ENCODE measurements around the gene GJA4. TPM values are rescaled to one million over a fixed set of nuclear protein-coding genes. Genes with fewer than 3 reads are reported as not detected.

Gene GJA4
- total RNA-seq, result under 1 TPM; 0.24 to 0.69 TPM

GRCh38 chr1:34792868-34793727, at the start of gene GJA4:
TSS of gene GJA4 (plus strand) at chr1:34792999. CDS start at chr1:34794214, 1,215 bp downstream.
- CTCF ChIA-PET, result interaction anchor here (4.2 kb wide), 1 partner anchor 60 kb away, joined by 19 read pairs; no protein-coding TSS in a partner anchor

GRCh38 chr1:34743775-34744174, 49.0 kb upstream of the GJA4 start:
- Mint-ChIP-seq H3K27me3 (ENCODE audit: low read depth) (no peaks in the 10 kb centered on the region), H3K27ac (no peak overlapping the region), H3K4me3 (no peak overlapping the region), H3K36me3 (ENCODE audit: low read depth) (no peaks in the 10 kb centered on the region), H3K4me1 (ENCODE audit: low read depth) (no peaks in the 10 kb centered on the region), H3K9me3 (no peaks in the 10 kb centered on the region)
- CTCF ChIA-PET, result interaction anchor here (0.7 to 5.0 kb wide), 10 partner anchors 7 to 1114 kb away, joined by 3 to 31 read pairs (median 4); partner anchors contain the start of gene GJB5
- intact Hi-C loops (cut with micrococcal nuclease), result loop anchor here (2.0 kb wide), 1 partner anchor 1111 kb away; no protein-coding TSS in a partner anchor
- no peak for DNase-seq

More at GRCh38 chr1:34792868-34793727, at the start of gene GJA4:
- Mint-ChIP-seq H3K9me3 (no peaks in the 10 kb centered on the region), H3K36me3 (ENCODE audit: low read depth) (peaks cover 2% of the 10 kb centered on the region), H3K27me3 (ENCODE audit: low read depth) (peaks cover 13% of the 10 kb centered on the region), H3K4me1 (ENCODE audit: low read depth) (peaks cover 26% of the 10 kb centered on the region), H3K4me3 (no peak within 1 kb of the TSS), H3K27ac (peak within 1 kb of the TSS; percentile 37)
- DNase-seq, result no peak
- intact Hi-C loops (cut with micrococcal nuclease), result no loop called here

GRCh38 chr1:34744851-34745250, 47.9 kb upstream of the GJA4 start:
- Mint-ChIP-seq H3K27me3 (ENCODE audit: low read depth) (no peaks in the 10 kb centered on the region), H3K4me1 (ENCODE audit: low read depth) (no peaks in the 10 kb centered on the region), H3K9me3 (no peaks in the 10 kb centered on the region), H3K36me3 (ENCODE audit: low read depth) (no peaks in the 10 kb centered on the region), H3K4me3 (no peak overlapping the region), H3K27ac (no peak overlapping the region)
- CTCF ChIA-PET, result interaction anchor here (0.7 to 5.0 kb wide), 2 partner anchors 24 to 1111 kb away, joined by 3 to 31 read pairs; no protein-coding TSS in a partner anchor
- intact Hi-C loops (cut with micrococcal nuclease), result no loop called here
- no peak for DNase-seq

- CTCF ChIA-PET, result interaction anchor here (1.2 to 5.0 kb wide), 2 partner anchors 285 to 1112 kb away, joined by 5 to 31 read pairs; no protein-coding TSS in a partner anchor
- no peaks in the 10 kb centered on the region for H3K36me3 Mint-ChIP-seq (ENCODE audit: low read depth)
- no peak for DNase-seq
- intact Hi-C loops (cut with micrococcal nuclease), result no loop called here
- H3K27ac Mint-ChIP-seq, result no peak overlapping the region
- H3K4me3 Mint-ChIP-seq, result no peak overlapping the region
- no peaks in the 10 kb centered on the region for H3K4me1 Mint-ChIP-seq (ENCODE audit: low read depth)
- no peaks in the 10 kb centered on the region for H3K9me3 Mint-ChIP-seq
- H3K27me3 Mint-ChIP-seq (ENCODE audit: low read depth), result no peaks in the 10 kb centered on the region
Measured at GRCh38 chr1:34745666-34746065, 47.1 kb upstream of the GJA4 start.

GRCh38 chr1:34746101-34746500, 46.7 kb upstream of the GJA4 start:
- no peak overlapping the region for H3K4me3 Mint-ChIP-seq
- H3K27me3 Mint-ChIP-seq (ENCODE audit: low read depth), result no peaks in the 10 kb centered on the region
- CTCF ChIA-PET, result interaction anchor here (1.2 kb wide), 1 partner anchor 286 kb away, joined by 5 read pairs; no protein-coding TSS in a partner anchor
- intact Hi-C loops (cut with micrococcal nuclease), result no loop called here
- H3K9me3 Mint-ChIP-seq, result no peaks in the 10 kb centered on the region
- no peaks in the 10 kb centered on the region for H3K36me3 Mint-ChIP-seq (ENCODE audit: low read depth)
- no peak overlapping the region for H3K27ac Mint-ChIP-seq
- no peaks in the 10 kb centered on the region for H3K4me1 Mint-ChIP-seq (ENCODE audit: low read depth)
- DNase-seq, result no peak

GRCh38 chr1:34746785-34747637, 45.8 kb upstream of the GJA4 start:
- H3K27me3 Mint-ChIP-seq (ENCODE audit: low read depth), result no peaks in the 10 kb centered on the region
- H3K4me1 Mint-ChIP-seq (ENCODE audit: low read depth), result no peaks in the 10 kb centered on the region
- H3K4me3 Mint-ChIP-seq, result no peak overlapping the region
- H3K27ac Mint-ChIP-seq, result no peak overlapping the region
- no peaks in the 10 kb centered on the region for H3K9me3 Mint-ChIP-seq
- no peak for DNase-seq
- intact Hi-C loops (cut with micrococcal nuclease), result no loop called here
- CTCF ChIA-PET, result interaction anchor here (1.2 kb wide), 1 partner anchor 287 kb away, joined by 5 read pairs; no protein-coding TSS in a partner anchor
- no peaks in the 10 kb centered on the region for H3K36me3 Mint-ChIP-seq (ENCODE audit: low read depth)

- Mint-ChIP-seq H3K27ac (no peak overlapping the region), H3K4me3 (no peak overlapping the region), H3K27me3 (ENCODE audit: low read depth) (no peaks in the 10 kb centered on the region), H3K4me1 (ENCODE audit: low read depth) (no peaks in the 10 kb centered on the region), H3K36me3 (ENCODE audit: low read depth) (no peaks in the 10 kb centered on the region), H3K9me3 (no peaks in the 10 kb centered on the region)
- intact Hi-C loops (cut with micrococcal nuclease), result no loop called here
- CTCF ChIA-PET, result no interaction called here
- no peak for DNase-seq
Measured at GRCh38 chr1:34747638-34747941, 45.2 kb upstream of the GJA4 start.

GRCh38 chr1:34749992-34750391, 42.8 kb upstream of the GJA4 start:
- Mint-ChIP-seq H3K9me3 (no peaks in the 10 kb centered on the region), H3K27me3 (ENCODE audit: low read depth) (no peaks in the 10 kb centered on the region), H3K36me3 (ENCODE audit: low read depth) (no peaks in the 10 kb centered on the region), H3K4me1 (ENCODE audit: low read depth) (no peaks in the 10 kb centered on the region), H3K4me3 (no peak overlapping the region), H3K27ac (no peak overlapping the region)
- CTCF ChIA-PET, result no interaction called here
- DNase-seq, result no peak
- intact Hi-C loops (cut with micrococcal nuclease), result no loop called here

- Mint-ChIP-seq H3K27ac (no peak overlapping the region), H3K36me3 (ENCODE audit: low read depth) (no peaks in the 10 kb centered on the region), H3K27me3 (ENCODE audit: low read depth) (no peaks in the 10 kb centered on the region), H3K4me1 (ENCODE audit: low read depth) (no peaks in the 10 kb centered on the region), H3K4me3 (no peak overlapping the region), H3K9me3 (no peaks in the 10 kb centered on the region)
- CTCF ChIA-PET, result interaction anchor here (1.0 kb wide), 1 partner anchor 8 kb away, joined by 6 read pairs; no protein-coding TSS in a partner anchor
- intact Hi-C loops (cut with micrococcal nuclease), result no loop called here
- no peak for DNase-seq
Measured at GRCh38 chr1:34750610-34751009, 42.2 kb upstream of the GJA4 start.

GRCh38 chr1:34753163-34753562, 39.6 kb upstream of the GJA4 start:
- no peak overlapping the region for H3K4me3 Mint-ChIP-seq
- no peaks in the 10 kb centered on the region for H3K36me3 Mint-ChIP-seq (ENCODE audit: low read depth)
- intact Hi-C loops (cut with micrococcal nuclease), result no loop called here
- H3K4me1 Mint-ChIP-seq (ENCODE audit: low read depth), result no peaks in the 10 kb centered on the region
- no peak overlapping the region for H3K27ac Mint-ChIP-seq
- H3K27me3 Mint-ChIP-seq (ENCODE audit: low read depth), result no peaks in the 10 kb centered on the region
- DNase-seq, result no peak
- no peaks in the 10 kb centered on the region for H3K9me3 Mint-ChIP-seq
- CTCF ChIA-PET, result interaction anchor here (0.8 to 1.7 kb wide), 3 partner anchors 10 to 1119 kb away, joined by 3 to 10 read pairs (median 3); no protein-coding TSS in a partner anchor

GRCh38 chr1:34754964-34755637, 37.7 kb upstream of the GJA4 start, which contains the start of gene GJB5:
TSS of gene GJB5 (plus strand) at chr1:34755047. CDS start at chr1:34757331, 2,284 bp downstream.
- no peak within 1 kb of the TSS for H3K27ac Mint-ChIP-seq
- DNase-seq, result no peak
- intact Hi-C loops (cut with micrococcal nuclease), result no loop called here
- CTCF ChIA-PET, result interaction anchor here (0.6 to 1.0 kb wide), 2 partner anchors 12 to 309 kb away, joined by 3 to 5 read pairs; no protein-coding TSS in a partner anchor
- no peaks in the 10 kb centered on the region for H3K4me1 Mint-ChIP-seq (ENCODE audit: low read depth)
- no peaks in the 10 kb centered on the region for H3K27me3 Mint-ChIP-seq (ENCODE audit: low read depth)
- H3K9me3 Mint-ChIP-seq, result no peaks in the 10 kb centered on the region
- no peaks in the 10 kb centered on the region for H3K36me3 Mint-ChIP-seq (ENCODE audit: low read depth)
- H3K4me3 Mint-ChIP-seq, result no peak within 1 kb of the TSS

GRCh38 chr1:34755961-34756360, 36.8 kb upstream of the GJA4 start:
- intact Hi-C loops (cut with micrococcal nuclease), result no loop called here
- CTCF ChIA-PET, result no interaction called here
- no peak overlapping the region for H3K4me3 Mint-ChIP-seq
- no peaks in the 10 kb centered on the region for H3K27me3 Mint-ChIP-seq (ENCODE audit: low read depth)
- no peak for DNase-seq
- no peaks in the 10 kb centered on the region for H3K9me3 Mint-ChIP-seq
- no peak overlapping the region for H3K27ac Mint-ChIP-seq
- no peaks in the 10 kb centered on the region for H3K4me1 Mint-ChIP-seq (ENCODE audit: low read depth)
- no peaks in the 10 kb centered on the region for H3K36me3 Mint-ChIP-seq (ENCODE audit: low read depth)

All from activated naive CD4-positive, alpha-beta T cell treated with anti-CD3 and anti-CD28 coated beads for 36 hours (primary cell).